Measurements from ENCODE around the gene G3BP2.
"Not testable (repeated sequence)": the region's sequence is repeated elsewhere in the genome, so short reads cannot be mapped to it uniquely, and the experiment has no call there.

G3BP2 gene

DNA sequence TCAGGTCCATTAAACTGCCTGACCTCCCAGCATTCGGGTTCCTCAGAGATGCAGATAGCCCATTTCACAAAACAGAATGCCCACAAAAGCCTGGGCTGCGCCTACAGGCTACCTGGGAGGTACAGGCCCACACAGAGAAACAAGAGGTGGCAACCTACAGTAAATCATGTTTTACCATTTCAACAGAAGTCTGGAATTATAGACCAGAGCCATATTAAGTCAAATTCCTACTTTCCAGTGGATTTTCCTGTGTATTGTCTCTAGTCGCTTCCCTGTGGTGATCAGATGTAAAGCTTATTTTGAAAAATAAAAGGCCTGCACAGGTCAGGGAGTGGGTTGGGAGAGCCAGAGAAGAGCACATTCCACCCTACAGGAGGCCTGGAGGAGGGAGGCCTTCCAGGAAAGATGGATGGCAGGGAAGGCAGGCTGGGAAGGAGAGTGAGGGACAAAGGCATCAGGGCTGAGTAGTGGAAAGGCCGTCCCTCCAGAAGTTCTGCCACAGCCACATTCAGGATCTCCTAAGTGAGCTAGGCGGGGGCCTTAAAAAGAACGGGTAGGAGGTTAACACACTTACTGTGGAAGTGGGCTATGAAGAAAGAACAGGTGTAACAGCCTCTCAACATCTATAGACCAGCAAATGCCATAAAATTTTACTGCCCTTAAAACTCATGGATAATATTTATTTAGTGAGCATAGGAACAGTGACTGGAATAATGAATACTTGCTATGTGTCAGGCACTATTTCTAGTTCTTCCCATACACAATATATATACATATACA is 32.2 kb upstream of the G3BP2 start:
- H3K36me3 ChIP-seq (ENCODE audit: control insufficient read depth, insufficient read depth, low read length) = no peaks in the 10 kb centered on the region; the same call in 1 of the 2 replicates
- H3K9ac ChIP-seq (ENCODE audit: low read length) = peak overlapping the region; percentile 48
- no peaks in the 10 kb centered on the region for H3K27me3 ChIP-seq (ENCODE audit: control insufficient read depth, insufficient read depth, low read length)
- no peak overlapping the region for H3K4me3 ChIP-seq (ENCODE audit: low read depth, low read length)
- H3K9me3 ChIP-seq (ENCODE audit: control insufficient read depth, insufficient read depth, low read depth, low read length) = no peaks in the 10 kb centered on the region
- H3K4me1 ChIP-seq (ENCODE audit: control insufficient read depth, insufficient read depth, low read length) = peaks cover 46% of the 10 kb centered on the region
- H3K27ac ChIP-seq (ENCODE audit: low read depth, low read length) = peak overlapping the region; percentile 82

DNA sequence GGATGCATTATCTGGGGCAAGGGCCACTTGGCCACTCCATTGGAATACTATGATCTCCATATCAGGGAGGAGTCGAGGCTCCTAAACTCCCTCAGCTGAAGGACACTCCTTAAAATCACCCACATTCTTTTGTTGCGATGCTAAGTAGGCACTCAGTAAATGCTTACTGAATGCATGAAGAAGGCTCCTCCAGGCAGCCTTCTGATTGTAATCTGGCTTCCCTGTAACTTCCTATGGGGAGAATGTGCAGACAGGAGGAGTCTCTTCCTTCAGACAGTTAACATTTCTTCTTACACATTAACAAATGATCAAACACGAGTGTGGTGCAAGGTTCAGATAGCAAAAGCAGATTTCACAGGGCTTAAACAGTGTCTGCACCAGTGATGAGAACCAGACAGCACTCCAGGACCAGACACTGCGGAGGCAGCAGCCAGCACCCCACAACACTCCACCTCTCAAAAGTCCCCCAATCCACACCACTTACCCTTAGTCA is 29.8 kb upstream of the G3BP2 start:
- peaks cover 45% of the 10 kb centered on the region for H3K4me1 ChIP-seq (ENCODE audit: control insufficient read depth, insufficient read depth, low read length)
- H3K9me3 ChIP-seq (ENCODE audit: control insufficient read depth, insufficient read depth, low read depth, low read length) = no peaks in the 10 kb centered on the region
- peak overlapping the region; percentile 84 for H3K27ac ChIP-seq (ENCODE audit: low read depth, low read length)
- no peaks in the 10 kb centered on the region for H3K27me3 ChIP-seq (ENCODE audit: control insufficient read depth, insufficient read depth, low read length)
- H3K9ac ChIP-seq (ENCODE audit: low read length) = peak overlapping the region; percentile 32
- no peaks in the 10 kb centered on the region for H3K36me3 ChIP-seq (ENCODE audit: control insufficient read depth, insufficient read depth, low read length)
- H3K4me3 ChIP-seq (ENCODE audit: low read depth, low read length) = no peak overlapping the region

DNA sequence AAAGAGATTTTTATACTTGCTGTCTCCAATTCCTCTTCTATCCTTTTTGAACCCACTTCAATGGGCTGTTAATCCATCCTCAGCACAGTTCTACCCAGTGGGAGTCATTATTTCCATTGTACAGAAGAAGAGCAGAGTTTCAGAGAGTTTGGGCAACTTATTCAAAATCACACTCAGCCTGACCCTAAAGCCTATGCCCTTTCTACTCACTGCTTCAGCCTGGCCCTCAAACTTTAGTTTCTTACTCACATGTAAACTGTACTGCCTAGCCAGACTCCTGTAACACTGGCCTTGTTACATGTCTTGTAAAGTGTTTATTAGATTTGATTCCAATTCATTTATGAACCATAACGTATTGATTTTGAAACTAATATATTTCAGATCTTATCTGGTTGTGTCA is 26.1 kb upstream of the G3BP2 start:
- Histone ChIP-seq H3K27me3 (ENCODE audit: control insufficient read depth, insufficient read depth, low read length) (no peaks in the 10 kb centered on the region), H3K9ac (ENCODE audit: low read length) (no peak overlapping the region), H3K27ac (ENCODE audit: low read depth, low read length) (no peak overlapping the region), H3K4me1 (ENCODE audit: control insufficient read depth, insufficient read depth, low read length) (peaks cover 21% of the 10 kb centered on the region), H3K4me3 (ENCODE audit: low read depth, low read length) (no peak overlapping the region), H3K36me3 (ENCODE audit: control insufficient read depth, insufficient read depth, low read length) (peaks cover 9% of the 10 kb centered on the region; the same call in 1 of the 2 replicates), H3K9me3 (ENCODE audit: control insufficient read depth, insufficient read depth, low read depth, low read length) (no peaks in the 10 kb centered on the region)

DNA sequence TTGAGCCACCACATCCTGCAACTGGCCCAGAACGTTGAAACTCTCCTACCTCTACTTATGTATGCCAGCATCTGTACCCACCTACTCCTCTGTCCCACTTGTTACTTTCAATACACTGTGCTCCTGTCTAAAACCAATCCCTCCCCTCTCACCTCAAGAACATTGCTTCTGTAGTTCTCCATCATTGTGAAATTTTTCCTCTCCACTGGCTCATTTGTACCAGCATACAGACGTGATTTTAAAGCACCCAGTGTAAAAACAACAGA is 25.7 kb upstream of the G3BP2 start:
- no peaks in the 10 kb centered on the region for H3K9me3 ChIP-seq (ENCODE audit: control insufficient read depth, insufficient read depth, low read depth, low read length)
- peaks cover 12% of the 10 kb centered on the region for H3K36me3 ChIP-seq (ENCODE audit: control insufficient read depth, insufficient read depth, low read length)
- no peak overlapping the region for H3K9ac ChIP-seq (ENCODE audit: low read length)
- H3K4me3 ChIP-seq (ENCODE audit: low read depth, low read length) = no peak overlapping the region
- no peak overlapping the region for H3K27ac ChIP-seq (ENCODE audit: low read depth, low read length)
- H3K27me3 ChIP-seq (ENCODE audit: control insufficient read depth, insufficient read depth, low read length) = no peaks in the 10 kb centered on the region
- peaks cover 19% of the 10 kb centered on the region for H3K4me1 ChIP-seq (ENCODE audit: control insufficient read depth, insufficient read depth, low read length)

DNA sequence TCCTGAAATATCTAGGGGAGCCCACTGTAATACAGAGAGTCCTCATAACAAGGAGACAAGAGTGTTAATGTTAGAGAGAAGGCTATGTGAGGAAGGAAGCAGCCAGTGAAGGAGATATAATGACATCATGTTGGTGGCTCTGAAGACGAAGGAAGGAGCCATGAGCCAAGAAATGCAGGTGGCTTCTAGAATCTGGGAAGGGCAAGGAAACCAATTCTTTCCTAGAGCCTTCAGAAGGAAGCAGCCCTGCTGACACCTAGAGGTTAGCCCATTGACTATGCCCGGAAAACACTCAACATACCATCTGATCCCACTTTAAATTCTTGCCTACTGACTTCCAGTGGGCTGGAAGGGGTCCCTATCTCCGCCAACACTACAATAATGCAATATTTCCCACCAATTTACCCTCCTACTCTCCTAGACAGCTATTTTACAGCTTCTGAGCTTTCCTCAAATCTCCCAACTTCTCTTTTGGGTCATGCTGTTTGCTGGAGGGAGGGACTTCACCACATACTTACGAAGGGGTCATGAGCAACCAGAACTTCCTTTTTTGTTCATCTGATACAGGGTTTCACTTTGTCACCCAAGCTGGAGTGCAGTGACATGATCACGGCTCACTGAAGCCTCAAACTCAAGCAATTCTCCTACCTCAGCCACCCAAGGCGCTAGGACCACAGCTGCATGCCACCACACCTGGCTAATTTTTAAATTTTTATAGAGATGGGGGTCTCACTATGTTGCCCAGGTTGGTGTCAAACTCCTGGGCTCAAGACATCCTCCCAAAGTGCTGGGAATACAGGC is 25.2 kb upstream of the G3BP2 start:
- no peaks in the 10 kb centered on the region for H3K27me3 ChIP-seq (ENCODE audit: control insufficient read depth, insufficient read depth, low read length)
- H3K27ac ChIP-seq (ENCODE audit: low read depth, low read length) = no peak overlapping the region
- H3K4me1 ChIP-seq (ENCODE audit: control insufficient read depth, insufficient read depth, low read length) = peaks cover 15% of the 10 kb centered on the region
- no peak overlapping the region for H3K4me3 ChIP-seq (ENCODE audit: low read depth, low read length)
- H3K9ac ChIP-seq (ENCODE audit: low read length) = no peak overlapping the region
- H3K36me3 ChIP-seq (ENCODE audit: control insufficient read depth, insufficient read depth, low read length) = peaks cover 14% of the 10 kb centered on the region
- no peaks in the 10 kb centered on the region for H3K9me3 ChIP-seq (ENCODE audit: control insufficient read depth, insufficient read depth, low read depth, low read length)

DNA sequence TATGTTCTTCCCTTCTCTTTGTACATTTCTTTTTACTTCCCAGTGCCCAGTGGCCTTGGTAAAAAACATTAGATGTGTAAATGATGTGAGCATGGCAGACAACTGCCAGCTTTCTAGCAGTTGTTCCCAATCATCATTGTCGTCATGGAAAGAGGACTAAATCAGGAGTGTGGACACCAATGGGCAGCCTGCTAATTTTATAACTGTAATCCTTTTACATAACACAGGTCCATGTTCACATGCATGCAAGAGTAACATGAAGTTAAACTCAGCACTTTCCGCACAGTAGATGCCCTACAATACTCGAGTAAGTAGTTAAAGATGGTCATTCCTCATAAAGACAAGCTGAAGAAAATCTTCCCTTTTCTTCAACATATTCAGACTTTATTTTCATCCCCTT is 23.4 kb upstream of the G3BP2 start:
- no peaks in the 10 kb centered on the region for H3K9me3 ChIP-seq (ENCODE audit: control insufficient read depth, insufficient read depth, low read depth, low read length)

DNA sequence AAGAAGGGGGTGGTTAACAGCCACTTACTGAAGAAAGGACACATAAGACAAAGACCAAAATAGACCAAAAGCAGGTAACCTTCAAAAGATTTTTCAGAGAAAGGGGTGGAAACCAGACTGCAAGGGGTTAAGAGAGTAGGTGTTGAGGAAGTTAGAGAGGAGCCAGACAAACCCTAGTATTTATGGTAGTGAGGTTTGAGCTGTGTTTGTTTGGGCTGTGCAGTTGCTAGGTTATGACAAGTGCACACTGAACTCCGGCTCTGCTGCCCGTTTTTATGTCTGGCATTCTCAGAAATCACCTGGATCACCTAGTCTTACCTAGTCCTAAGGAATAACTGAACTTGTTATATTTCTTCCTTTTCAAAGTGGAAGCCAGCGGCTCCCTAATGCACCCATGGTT is 22.9 kb upstream of the G3BP2 start:
- peaks cover 28% of the 10 kb centered on the region for H3K36me3 ChIP-seq (ENCODE audit: control insufficient read depth, insufficient read depth, low read length)
- H3K27me3 ChIP-seq (ENCODE audit: control insufficient read depth, insufficient read depth, low read length) = no peaks in the 10 kb centered on the region
- peaks cover 4% of the 10 kb centered on the region; the same call in 1 of the 2 replicates for H3K4me1 ChIP-seq (ENCODE audit: control insufficient read depth, insufficient read depth, low read length)
- no peak overlapping the region for H3K9ac ChIP-seq (ENCODE audit: low read length)
- H3K4me3 ChIP-seq (ENCODE audit: low read depth, low read length) = no peak overlapping the region
- H3K27ac ChIP-seq (ENCODE audit: low read depth, low read length) = no peak overlapping the region
- no peaks in the 10 kb centered on the region for H3K9me3 ChIP-seq (ENCODE audit: control insufficient read depth, insufficient read depth, low read depth, low read length)

More for the DNA sequence above, 23.4 kb upstream of the G3BP2 start:
- no peaks in the 10 kb centered on the region for H3K27me3 ChIP-seq (ENCODE audit: control insufficient read depth, insufficient read depth, low read length)
- H3K36me3 ChIP-seq (ENCODE audit: control insufficient read depth, insufficient read depth, low read length) = peaks cover 24% of the 10 kb centered on the region
- H3K9ac ChIP-seq (ENCODE audit: low read length) = no peak overlapping the region
- H3K27ac ChIP-seq (ENCODE audit: low read depth, low read length) = no peak overlapping the region
- no peak overlapping the region for H3K4me3 ChIP-seq (ENCODE audit: low read depth, low read length)
- H3K4me1 ChIP-seq (ENCODE audit: control insufficient read depth, insufficient read depth, low read length) = peaks cover 4% of the 10 kb centered on the region; the same call in 1 of the 2 replicates

DNA sequence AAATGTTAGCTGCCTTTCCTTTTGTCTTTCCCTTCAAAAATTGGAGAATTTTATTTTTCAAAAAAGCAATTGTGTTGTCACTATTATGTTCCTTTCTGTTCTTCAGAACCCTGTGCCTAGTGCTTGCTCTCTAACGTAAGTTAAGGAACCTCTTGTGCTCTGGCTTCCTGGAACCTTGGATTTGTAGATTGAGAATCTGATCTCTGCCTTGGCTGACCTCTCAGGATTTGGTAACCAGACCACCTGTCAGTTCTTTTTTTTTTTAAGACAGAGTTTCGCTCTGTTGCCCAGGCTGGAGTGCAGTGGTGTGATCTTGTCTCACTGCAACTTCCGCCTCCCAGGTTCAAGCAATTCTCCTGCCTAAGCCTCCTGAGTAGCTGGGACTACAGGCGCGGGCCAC is 18.9 kb upstream of the G3BP2 start:
- not testable (repeated sequence) for H3K9ac ChIP-seq (ENCODE audit: low read length); H3K27me3 ChIP-seq (ENCODE audit: control insufficient read depth, insufficient read depth, low read length); H3K4me3 ChIP-seq (ENCODE audit: low read depth, low read length); H3K27ac ChIP-seq (ENCODE audit: low read depth, low read length); H3K4me1 ChIP-seq (ENCODE audit: control insufficient read depth, insufficient read depth, low read length); H3K9me3 ChIP-seq (ENCODE audit: control insufficient read depth, insufficient read depth, low read depth, low read length)
- peaks cover 45% of the 10 kb centered on the region for H3K36me3 ChIP-seq (ENCODE audit: control insufficient read depth, insufficient read depth, low read length)

DNA sequence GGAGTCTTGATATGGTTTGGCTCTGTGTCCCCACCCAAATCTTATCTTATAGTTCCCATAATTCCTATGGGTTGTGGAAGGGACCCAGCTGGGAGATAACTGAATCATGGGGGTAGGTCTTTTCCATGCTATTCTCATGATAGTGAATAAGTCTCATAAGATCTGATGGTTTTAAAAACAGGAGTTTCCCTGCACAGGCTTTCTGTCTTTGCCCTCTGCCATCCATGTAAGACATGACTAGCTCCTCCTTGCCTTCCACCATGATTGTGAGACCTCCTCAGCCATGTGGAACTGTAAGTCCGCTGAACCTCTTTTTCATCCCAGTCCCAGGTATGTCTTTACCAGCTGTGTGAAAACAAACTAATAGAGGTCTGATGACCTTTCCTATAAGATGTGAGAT is 13.9 kb upstream of the G3BP2 start:
- H3K27ac ChIP-seq (ENCODE audit: low read depth, low read length) = not testable (repeated sequence)

DNA sequence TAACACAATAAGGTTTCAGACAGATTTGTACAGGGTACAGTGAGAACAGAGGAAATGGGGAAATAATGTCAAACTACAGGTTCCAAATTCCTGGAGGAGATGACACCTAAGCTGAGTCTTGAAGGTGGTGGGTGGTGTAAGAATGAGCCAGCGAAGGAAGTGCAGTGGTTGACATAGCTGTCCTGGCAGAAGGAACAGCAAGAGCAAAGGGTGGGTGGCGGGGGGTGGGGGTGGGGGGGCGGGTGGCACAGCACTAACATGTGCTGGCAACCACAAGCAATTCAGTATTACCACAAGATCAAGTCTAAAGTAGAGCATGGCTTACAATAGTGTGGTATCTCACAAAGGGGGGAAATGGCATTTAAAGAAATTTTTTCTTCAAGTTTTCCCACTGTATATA is 13.1 kb upstream of the G3BP2 start:
- no peak overlapping the region for H3K27ac ChIP-seq (ENCODE audit: low read depth, low read length)
- no peak overlapping the region for H3K4me3 ChIP-seq (ENCODE audit: low read depth, low read length)

More for the DNA sequence above, 13.9 kb upstream of the G3BP2 start:
- H3K9ac ChIP-seq (ENCODE audit: low read length); H3K4me1 ChIP-seq (ENCODE audit: control insufficient read depth, insufficient read depth, low read length); H3K4me3 ChIP-seq (ENCODE audit: low read depth, low read length); H3K27me3 ChIP-seq (ENCODE audit: control insufficient read depth, insufficient read depth, low read length); H3K9me3 ChIP-seq (ENCODE audit: control insufficient read depth, insufficient read depth, low read depth, low read length): not testable (repeated sequence)
- H3K36me3 ChIP-seq (ENCODE audit: control insufficient read depth, insufficient read depth, low read length) = peaks cover 28% of the 10 kb centered on the region

DNA sequence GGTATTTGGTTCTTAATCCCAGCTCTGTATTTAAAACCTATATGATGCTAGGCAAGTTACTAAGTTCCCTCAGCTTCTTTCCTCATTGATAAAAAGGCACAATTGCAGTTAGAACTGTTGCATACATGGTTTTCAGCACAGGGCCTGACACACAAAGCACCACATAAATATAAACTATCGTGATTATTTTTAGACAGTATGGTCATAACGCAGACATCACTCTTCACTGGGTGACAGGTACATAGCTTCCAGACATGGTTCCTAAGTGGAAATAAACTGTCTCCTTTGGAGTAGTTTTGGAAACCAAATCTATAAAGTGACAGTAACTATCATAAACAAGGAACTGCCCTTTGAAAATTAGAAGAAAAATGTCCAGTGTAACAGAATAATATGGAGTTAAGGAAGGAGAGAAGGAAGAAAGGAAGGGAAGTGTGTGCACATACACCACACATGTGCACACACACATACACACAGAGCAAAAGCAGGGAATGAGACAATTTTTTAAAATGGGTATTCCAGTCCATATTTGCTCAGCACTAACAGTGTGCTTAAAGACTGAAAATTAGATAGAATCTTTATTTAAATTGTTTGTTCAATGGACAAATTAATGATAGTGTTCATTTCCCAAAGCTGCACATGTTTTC is 12.5 kb upstream of the G3BP2 start:
- H3K4me1 ChIP-seq (ENCODE audit: control insufficient read depth, insufficient read depth, low read length) = no peaks in the 10 kb centered on the region
- H3K9me3 ChIP-seq (ENCODE audit: control insufficient read depth, insufficient read depth, low read depth, low read length) = peaks cover 10% of the 10 kb centered on the region
- H3K36me3 ChIP-seq (ENCODE audit: control insufficient read depth, insufficient read depth, low read length) = peaks cover 15% of the 10 kb centered on the region
- no peak overlapping the region for H3K27ac ChIP-seq (ENCODE audit: low read depth, low read length)
- no peak overlapping the region for H3K9ac ChIP-seq (ENCODE audit: low read length)
- no peaks in the 10 kb centered on the region for H3K27me3 ChIP-seq (ENCODE audit: control insufficient read depth, insufficient read depth, low read length)
- H3K4me3 ChIP-seq (ENCODE audit: low read depth, low read length) = no peak overlapping the region

More for the DNA sequence above, 13.1 kb upstream of the G3BP2 start:
- H3K9me3 ChIP-seq (ENCODE audit: control insufficient read depth, insufficient read depth, low read depth, low read length) = peaks cover 10% of the 10 kb centered on the region
- no peaks in the 10 kb centered on the region for H3K27me3 ChIP-seq (ENCODE audit: control insufficient read depth, insufficient read depth, low read length)
- no peaks in the 10 kb centered on the region for H3K4me1 ChIP-seq (ENCODE audit: control insufficient read depth, insufficient read depth, low read length)
- peaks cover 21% of the 10 kb centered on the region for H3K36me3 ChIP-seq (ENCODE audit: control insufficient read depth, insufficient read depth, low read length)
- no peak overlapping the region for H3K9ac ChIP-seq (ENCODE audit: low read length)
